DND-41 (cell line): ENCODE results near the gene ZNF780B.

Experiments used
- EZH2 ChIP-seq: IDR thresholded peaks from 3 replicates; pipeline ENCODE4 v1.6.1; 2012; ENCODE audit warnings: borderline replicate concordance, low read depth, mild to moderate bottlenecking, moderate library complexity, low read length, inconsistent platforms; ENCODE audit not compliant: severe bottlenecking
- TF ChIP-seq, protein P1 (sequence below): IDR thresholded peaks from 2 replicates; pipeline ENCODE4 v1.5.1; 2012; ENCODE audit warnings: borderline replicate concordance, low read length, moderate library complexity, mild to moderate bottlenecking; ENCODE audit not compliant: poor library complexity, severe bottlenecking; ENCODE audit errors: extremely low read depth

GRCh38 chr19:40033989-40034560, 22.0 kb downstream of the ZNF780B start:
- TF ChIP-seq, protein P1, sequence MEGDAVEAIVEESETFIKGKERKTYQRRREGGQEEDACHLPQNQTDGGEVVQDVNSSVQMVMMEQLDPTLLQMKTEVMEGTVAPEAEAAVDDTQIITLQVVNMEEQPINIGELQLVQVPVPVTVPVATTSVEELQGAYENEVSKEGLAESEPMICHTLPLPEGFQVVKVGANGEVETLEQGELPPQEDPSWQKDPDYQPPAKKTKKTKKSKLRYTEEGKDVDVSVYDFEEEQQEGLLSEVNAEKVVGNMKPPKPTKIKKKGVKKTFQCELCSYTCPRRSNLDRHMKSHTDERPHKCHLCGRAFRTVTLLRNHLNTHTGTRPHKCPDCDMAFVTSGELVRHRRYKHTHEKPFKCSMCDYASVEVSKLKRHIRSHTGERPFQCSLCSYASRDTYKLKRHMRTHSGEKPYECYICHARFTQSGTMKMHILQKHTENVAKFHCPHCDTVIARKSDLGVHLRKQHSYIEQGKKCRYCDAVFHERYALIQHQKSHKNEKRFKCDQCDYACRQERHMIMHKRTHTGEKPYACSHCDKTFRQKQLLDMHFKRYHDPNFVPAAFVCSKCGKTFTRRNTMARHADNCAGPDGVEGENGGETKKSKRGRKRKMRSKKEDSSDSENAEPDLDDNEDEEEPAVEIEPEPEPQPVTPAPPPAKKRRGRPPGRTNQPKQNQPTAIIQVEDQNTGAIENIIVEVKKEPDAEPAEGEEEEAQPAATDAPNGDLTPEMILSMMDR, result no peak
- TF ChIP-seq EZH2, result no peak
